ENCODE measurements around the gene PPIL4. TPM values are rescaled to one million over a fixed set of nuclear protein-coding genes. Genes with fewer than 3 reads are reported as not detected.

The PPIL4 gene, protein sequence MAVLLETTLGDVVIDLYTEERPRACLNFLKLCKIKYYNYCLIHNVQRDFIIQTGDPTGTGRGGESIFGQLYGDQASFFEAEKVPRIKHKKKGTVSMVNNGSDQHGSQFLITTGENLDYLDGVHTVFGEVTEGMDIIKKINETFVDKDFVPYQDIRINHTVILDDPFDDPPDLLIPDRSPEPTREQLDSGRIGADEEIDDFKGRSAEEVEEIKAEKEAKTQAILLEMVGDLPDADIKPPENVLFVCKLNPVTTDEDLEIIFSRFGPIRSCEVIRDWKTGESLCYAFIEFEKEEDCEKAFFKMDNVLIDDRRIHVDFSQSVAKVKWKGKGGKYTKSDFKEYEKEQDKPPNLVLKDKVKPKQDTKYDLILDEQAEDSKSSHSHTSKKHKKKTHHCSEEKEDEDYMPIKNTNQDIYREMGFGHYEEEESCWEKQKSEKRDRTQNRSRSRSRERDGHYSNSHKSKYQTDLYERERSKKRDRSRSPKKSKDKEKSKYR
- total RNA-seq = 39.5 and 39.9 TPM in 2 replicates
- long read RNA-seq, transcript PPIL4-201 (13 exons, 2,232 nt) = major isoform, 79 of 136 reads
- long read RNA-seq, partial matches to known transcripts = 37 of 136 reads
- long read RNA-seq, other reads (novel, unspliced or antisense) = 20 of 136 reads

DNA sequence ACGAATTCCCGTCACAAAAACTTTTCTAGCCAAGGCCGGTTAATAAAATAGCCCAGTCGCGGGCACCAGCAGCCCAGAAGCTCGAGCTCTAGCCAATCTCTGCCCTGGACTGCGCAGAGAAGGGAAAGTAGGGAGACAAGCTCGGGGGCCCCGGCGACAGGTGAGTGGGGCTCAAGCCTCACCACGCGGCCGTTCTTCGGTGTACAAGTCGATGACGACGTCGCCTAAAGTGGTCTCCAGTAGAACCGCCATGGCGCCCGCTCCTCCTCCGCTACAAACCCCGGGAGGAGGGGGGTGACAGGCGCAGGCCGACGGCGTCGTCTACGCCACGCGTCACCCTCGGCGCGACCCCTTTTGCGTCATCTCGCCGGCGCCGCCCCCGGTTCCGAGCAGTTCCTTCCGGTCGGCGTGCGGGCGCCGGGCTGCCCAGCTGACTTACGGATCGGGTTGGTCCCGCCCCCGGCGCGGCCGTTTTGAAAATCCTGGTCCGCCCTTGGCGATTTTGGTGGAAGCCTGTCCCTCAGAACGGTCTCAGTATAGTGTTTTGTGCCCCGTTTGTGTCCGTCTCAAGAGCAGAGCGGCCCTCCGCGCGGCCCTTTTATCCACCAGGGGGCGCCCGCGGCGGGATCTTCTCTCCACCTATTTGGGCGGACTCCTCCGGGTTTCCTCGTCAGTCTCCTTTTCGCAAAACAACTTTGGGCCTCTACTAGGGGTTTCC lies at the start of gene PPIL4:
Gene PPIL4, minus strand, starts transcription at position 290 of the 718 bp plus-strand sequence. Its CDS starts 38 bp downstream, at position 252.
- Mint-ChIP-seq H3K4me3 (peak within 1 kb of the TSS; percentile 97), H3K4me1 (peaks cover 30% of the 10 kb centered on the region), H3K36me3 (ENCODE audit: low read depth) (no peaks in the 10 kb centered on the region), H3K9me3 (no peaks in the 10 kb centered on the region), H3K27me3 (ENCODE audit: low read depth) (peaks cover 30% of the 10 kb centered on the region), H3K27ac (ENCODE audit: unreplicated experiment) (peak within 1 kb of the TSS; percentile 99)
- DNase-seq (ENCODE audit: low read depth, low spot score) = peak; percentile 92
- TF ChIP-seq, protein P1, sequence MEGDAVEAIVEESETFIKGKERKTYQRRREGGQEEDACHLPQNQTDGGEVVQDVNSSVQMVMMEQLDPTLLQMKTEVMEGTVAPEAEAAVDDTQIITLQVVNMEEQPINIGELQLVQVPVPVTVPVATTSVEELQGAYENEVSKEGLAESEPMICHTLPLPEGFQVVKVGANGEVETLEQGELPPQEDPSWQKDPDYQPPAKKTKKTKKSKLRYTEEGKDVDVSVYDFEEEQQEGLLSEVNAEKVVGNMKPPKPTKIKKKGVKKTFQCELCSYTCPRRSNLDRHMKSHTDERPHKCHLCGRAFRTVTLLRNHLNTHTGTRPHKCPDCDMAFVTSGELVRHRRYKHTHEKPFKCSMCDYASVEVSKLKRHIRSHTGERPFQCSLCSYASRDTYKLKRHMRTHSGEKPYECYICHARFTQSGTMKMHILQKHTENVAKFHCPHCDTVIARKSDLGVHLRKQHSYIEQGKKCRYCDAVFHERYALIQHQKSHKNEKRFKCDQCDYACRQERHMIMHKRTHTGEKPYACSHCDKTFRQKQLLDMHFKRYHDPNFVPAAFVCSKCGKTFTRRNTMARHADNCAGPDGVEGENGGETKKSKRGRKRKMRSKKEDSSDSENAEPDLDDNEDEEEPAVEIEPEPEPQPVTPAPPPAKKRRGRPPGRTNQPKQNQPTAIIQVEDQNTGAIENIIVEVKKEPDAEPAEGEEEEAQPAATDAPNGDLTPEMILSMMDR (conservative IDR thresholded peaks at IDR 0.05) = peak; percentile 100

DNA sequence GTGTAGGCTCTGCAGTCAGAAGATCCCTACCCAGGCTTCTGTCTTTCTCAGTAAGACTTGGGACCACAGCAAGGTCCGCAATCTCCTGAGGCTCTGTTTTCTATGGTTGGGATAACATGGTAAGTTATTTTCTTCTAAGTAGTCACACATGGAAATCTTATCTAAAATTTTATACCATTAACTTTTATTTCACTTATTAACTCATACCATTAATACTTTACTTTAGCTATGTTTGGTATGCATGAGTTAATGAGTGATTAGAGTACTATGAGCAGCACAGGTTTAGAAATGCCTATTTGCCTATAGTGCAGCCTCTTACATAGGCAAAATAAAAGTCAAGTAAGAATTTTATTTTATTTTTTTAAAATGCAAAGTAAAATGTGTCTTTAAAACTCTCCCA lies 47.6 kb upstream of the PPIL4 start:
- TF ChIP-seq, protein P1 (conservative IDR thresholded peaks at IDR 0.05) = no peak
- no peaks in the 10 kb centered on the region for H3K9me3 Mint-ChIP-seq
- no peak overlapping the region for H3K4me3 Mint-ChIP-seq
- H3K36me3 Mint-ChIP-seq (ENCODE audit: low read depth) = peaks cover 8% of the 10 kb centered on the region
- H3K27me3 Mint-ChIP-seq (ENCODE audit: low read depth) = no peaks in the 10 kb centered on the region
- no peak overlapping the region for H3K27ac Mint-ChIP-seq (ENCODE audit: unreplicated experiment)
- DNase-seq (ENCODE audit: low read depth, low spot score) = no peak
- no peaks in the 10 kb centered on the region for H3K4me1 Mint-ChIP-seq

DNA sequence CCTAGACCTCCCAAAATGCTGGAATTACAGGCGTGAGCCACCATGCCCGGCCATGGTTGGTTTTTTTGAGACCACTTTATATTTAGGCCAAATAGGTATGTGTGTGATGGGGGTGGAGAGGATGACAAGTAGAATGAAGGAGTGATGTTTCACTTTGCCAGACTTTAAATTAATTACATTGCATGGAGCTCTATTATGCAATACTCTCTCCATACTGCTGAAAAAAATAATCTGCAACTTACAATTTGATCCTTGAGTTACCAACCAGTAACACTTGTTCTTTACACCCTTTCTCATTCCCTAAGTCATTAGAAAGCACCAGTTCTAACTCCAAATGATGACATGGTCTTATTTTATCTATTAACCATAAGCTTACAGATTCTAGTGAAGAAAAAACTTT lies 47.1 kb upstream of the PPIL4 start:
- DNase-seq (ENCODE audit: low read depth, low spot score) = no peak
- Mint-ChIP-seq H3K4me1 (no peaks in the 10 kb centered on the region), H3K27me3 (ENCODE audit: low read depth) (no peaks in the 10 kb centered on the region), H3K36me3 (ENCODE audit: low read depth) (peaks cover 10% of the 10 kb centered on the region), H3K9me3 (no peaks in the 10 kb centered on the region), H3K27ac (ENCODE audit: unreplicated experiment) (no peak overlapping the region), H3K4me3 (no peak overlapping the region)
- TF ChIP-seq, protein P1 (conservative IDR thresholded peaks at IDR 0.05) = no peak

DNA sequence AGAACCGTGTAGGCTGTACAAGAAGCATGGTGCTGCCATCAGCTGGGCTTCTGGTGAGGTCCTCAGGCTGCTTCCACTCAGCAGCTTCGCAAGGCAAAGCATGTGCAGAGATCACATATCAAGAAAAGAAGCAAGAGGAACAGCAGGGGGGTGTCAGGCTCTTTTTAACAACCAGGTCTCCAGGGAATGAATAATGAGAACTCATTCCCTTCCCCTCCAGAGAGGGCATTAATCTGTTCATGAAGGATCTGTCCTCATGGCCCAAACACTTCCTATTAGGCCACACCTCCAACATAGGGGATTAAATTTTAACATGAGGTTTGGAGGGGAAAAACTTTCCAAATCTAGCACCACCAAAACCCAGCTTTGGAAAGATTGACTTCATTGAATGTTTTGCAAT lies 40.3 kb upstream of the PPIL4 start:
- TF ChIP-seq, protein P1 (conservative IDR thresholded peaks at IDR 0.05) = no peak
- Mint-ChIP-seq H3K4me1 (no peaks in the 10 kb centered on the region), H3K27me3 (ENCODE audit: low read depth) (no peaks in the 10 kb centered on the region), H3K4me3 (no peak overlapping the region), H3K36me3 (ENCODE audit: low read depth) (peaks cover 11% of the 10 kb centered on the region), H3K9me3 (no peaks in the 10 kb centered on the region), H3K27ac (ENCODE audit: unreplicated experiment) (no peak overlapping the region)
- DNase-seq (ENCODE audit: low read depth, low spot score) = no peak

DNA sequence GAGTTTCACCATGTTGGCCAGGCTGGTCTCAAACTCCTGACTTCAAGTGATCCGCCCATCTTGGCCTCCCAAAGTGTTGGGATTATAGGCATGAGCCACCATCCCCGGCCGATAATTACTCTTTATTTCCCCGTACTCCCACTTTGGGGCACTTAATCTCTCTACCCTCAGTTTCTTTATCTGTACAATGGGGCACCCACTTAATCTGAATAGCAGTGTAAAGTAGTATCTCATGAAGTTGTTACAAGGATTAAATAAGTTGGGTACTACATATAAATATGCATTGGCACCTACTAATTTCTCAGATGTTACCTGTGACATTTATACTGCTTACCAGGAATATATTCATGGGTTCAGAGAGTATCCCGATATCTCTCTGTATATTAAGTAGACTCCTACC lies 35.5 kb upstream of the PPIL4 start:
- Mint-ChIP-seq H3K9me3 (no peaks in the 10 kb centered on the region), H3K27me3 (ENCODE audit: low read depth) (no peaks in the 10 kb centered on the region), H3K27ac (ENCODE audit: unreplicated experiment) (no peak overlapping the region), H3K36me3 (ENCODE audit: low read depth) (peaks cover 11% of the 10 kb centered on the region), H3K4me1 (no peaks in the 10 kb centered on the region), H3K4me3 (no peak overlapping the region)
- TF ChIP-seq, protein P1 (conservative IDR thresholded peaks at IDR 0.05) = no peak
- DNase-seq (ENCODE audit: low read depth, low spot score) = no peak
